Head of caudate nucleus (tissue), 42 donors: ENCODE results near the gene HSPH1.
"Not testable (repeated sequence)": the region's sequence is repeated elsewhere in the genome, so short reads cannot be mapped to it uniquely, and the experiment has no call there.

Experiments
- DNase-seq, 42 donors: peaks; one replicate each; pipeline versions ENCODE4 v3.0.0 to v3.0.0-alpha.2; 2020 to 2021; ENCODE audit warnings: mixed read lengths in 7 of 42
- intact Hi-C: fragments of 100-400 bp; cut with DNase I; formaldehyde crosslinking; loops from one replicate; pipeline ENCODE4 v1.15.0; 2022

HSPH1 gene

DNA sequence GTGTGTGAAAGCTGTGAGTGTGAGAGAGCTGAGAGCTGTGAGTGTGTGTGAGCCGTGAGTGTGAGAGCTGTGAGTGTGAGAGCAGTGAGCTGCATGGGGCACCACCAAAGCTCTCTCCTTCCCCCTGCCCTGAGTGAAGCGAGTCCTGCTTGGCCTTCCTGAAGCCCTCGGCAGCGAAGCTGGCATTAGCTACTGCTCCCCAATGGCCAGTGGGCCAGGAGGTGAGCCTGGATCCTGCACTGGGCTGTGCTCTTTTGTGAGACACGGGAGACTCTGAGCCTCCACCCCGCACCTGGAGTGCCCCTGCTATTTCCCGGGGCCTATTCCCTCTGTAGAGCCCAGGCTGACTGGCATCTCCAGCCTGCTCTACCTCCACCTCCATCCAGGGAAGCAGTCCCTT is 51.5 kb downstream of the HSPH1 start:
- intact Hi-C loops, result no loop called here
- no peak for DNase-seq

DNA sequence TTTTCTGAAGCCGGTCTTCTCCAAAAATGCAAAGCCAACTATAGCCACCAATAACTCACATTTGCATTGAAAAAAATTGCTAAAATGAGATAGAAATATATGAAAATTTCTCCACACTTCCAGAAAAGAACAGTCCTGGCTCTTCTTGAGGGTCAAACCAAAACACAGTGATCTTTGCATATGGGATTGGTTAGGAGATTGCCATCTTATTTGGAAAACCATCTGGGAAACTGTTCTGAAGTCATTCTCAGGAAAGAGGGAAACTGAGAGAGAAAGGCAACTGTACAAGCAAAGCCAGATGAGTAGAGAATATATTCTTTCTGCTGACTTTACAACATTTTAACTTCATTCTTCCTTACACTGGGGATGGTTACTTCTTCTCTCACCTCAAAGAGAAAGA is 54.6 kb downstream of the HSPH1 start:
- intact Hi-C loops, result no loop called here
- no peak for DNase-seq

DNA sequence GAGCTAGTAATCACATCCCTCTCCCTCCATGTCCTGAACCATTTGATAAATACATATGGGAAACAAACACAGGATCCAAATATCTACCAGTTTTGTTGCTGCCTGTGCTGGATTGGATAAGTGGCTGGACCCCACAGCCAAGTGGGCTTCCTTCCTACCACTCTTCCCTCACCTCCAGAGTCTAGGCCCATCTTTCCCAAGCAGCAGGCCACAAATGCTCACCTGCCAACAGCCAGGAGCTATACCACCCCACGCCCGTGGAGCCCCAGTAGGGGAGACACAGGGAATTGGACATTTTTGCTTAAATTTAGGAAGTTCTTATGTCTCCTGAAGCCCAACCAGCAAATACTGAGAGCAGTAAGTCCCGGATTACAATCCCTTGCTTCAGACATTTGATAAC is 55.8 kb downstream of the HSPH1 start:
- intact Hi-C loops, result no loop called here
- no peak for DNase-seq

DNA sequence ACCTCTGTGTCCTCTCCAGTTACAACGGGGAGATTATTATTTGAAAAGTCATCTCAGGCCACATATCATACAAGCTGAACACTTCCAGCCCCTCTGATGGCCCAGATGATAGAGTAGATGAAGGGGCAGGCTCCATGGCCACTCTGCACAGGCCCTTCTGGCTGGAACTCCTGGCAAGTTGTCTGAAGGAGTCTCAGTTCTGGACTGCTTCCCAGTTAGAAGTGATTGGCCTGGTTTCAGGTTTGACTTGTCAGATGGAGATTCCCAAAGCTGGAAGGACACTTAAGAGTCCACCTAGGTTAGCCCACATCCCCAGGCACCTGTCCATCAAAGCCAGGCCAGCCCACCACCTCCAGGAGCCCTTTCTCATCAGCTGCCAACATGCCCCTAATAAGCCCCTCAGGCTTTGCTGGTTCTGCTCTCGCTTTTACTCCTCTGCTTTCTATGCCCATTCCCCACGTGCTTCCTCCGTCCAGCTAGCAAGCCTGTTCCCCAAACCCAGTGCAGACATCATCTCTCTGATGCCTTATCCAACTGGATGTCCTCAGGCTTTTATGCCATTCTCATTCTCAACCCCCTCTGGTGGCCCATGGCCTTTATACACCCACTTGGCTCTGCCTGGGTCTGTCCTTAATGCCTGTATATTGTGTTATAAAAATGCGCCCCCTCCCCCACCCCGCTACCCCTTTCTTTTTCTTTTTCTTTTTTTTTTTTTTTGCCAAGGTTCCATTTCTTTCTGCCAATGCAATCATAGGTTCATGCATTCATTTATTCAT is 56.5 kb downstream of the HSPH1 start:
- intact Hi-C loops, result no loop called here
- no peak for DNase-seq

DNA sequence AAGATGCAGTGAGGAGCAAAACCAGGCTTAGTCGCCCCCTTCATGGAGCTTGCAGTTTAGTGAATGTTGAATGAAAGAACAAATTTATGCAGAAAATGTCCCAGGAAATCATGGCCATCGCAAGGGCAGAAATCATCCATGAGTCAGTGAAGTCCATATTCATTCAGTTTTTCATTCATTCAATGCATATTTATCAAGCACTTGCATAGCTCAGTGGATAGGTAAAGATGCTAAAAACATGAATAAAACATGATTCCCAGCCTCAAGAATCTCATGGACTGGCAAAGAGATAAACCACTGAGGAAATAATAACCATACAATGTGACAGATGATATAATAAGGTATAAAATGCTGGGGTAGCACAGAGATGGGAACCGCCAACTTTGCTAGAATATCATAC is 58.8 kb downstream of the HSPH1 start:
- intact Hi-C loops, result no loop called here
- DNase-seq, result no peak

DNA sequence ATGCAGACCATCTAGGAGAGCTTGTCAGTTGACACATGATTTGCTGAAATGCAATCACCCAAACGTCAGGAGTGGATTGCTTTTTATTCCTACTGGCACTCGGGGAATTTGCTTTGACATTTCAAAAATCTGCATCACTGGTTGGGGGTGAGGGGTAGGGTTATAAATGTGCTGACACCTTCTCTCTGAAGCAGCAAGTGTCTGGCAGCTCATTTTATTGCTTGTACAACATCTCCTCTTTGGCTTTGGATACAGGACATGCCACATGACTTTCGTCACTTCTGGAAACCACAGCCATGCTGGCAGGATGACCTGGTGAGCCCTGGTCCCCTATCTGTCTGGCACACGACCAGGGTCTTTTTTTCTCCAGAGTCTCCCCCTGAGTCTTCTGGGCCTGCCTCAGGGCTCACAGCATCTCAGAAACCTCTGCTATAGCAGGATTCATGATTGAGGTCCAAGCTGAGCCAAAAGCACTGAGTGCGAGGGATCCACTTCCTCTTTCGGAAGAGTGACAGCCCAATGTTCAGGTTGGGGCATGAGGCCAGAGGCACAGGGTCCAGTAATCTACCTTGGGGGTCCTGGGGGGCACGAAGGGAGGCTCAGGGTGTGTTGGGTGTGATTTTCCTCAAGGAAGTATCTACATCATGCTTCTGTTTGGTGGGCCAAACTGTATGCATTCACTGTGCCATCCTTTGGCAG is 60.1 kb downstream of the HSPH1 start:
- intact Hi-C loops, result no loop called here
- DNase-seq, result no peak

DNA sequence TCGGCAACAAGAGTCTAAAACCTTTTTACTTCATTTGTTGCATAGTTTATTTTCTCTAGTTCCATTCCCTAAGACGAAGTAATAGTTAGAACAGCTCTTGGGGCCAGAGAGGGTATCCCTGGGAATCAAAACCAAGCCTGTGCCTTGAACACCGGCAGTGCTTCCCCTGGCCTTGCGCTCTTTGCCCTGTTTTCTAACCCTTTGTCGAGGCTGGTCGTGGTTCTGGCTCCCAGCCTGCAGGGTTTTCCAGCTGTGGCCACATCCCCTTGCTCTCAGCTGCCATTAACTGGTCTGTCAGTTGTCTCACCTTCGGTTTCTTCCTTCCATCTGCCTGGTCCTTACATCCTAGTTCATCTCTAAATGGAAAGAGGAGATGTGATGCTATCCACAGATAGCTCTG is 61.0 kb downstream of the HSPH1 start:
- DNase-seq, result no peak
- intact Hi-C loops, result no loop called here

DNA sequence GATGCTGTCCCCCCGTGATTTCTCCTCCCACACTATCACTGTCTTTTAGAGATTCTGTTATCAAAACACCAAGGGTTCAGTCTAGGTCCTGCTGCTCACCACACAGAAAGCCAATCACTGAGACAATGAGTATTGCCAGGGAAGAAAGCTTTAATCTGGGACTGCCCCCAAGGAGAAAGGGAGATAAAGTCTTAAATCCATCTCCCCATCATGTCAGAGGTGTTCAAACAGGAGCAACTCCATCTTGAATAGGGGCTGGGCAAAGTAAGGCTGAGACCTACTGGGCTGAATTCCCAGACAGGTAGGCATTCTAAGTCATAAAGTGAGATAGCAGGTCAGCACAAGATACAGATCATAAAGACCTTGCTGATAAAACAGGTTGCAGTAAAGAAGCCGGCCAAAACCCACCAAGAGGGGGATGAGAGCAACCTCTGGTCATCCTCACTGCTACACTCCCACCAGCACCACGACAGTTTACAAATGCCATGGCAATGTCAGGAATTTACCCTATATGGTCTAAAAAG is 63.7 kb downstream of the HSPH1 start:
- intact Hi-C loops, result not testable (repeated sequence)

DNA sequence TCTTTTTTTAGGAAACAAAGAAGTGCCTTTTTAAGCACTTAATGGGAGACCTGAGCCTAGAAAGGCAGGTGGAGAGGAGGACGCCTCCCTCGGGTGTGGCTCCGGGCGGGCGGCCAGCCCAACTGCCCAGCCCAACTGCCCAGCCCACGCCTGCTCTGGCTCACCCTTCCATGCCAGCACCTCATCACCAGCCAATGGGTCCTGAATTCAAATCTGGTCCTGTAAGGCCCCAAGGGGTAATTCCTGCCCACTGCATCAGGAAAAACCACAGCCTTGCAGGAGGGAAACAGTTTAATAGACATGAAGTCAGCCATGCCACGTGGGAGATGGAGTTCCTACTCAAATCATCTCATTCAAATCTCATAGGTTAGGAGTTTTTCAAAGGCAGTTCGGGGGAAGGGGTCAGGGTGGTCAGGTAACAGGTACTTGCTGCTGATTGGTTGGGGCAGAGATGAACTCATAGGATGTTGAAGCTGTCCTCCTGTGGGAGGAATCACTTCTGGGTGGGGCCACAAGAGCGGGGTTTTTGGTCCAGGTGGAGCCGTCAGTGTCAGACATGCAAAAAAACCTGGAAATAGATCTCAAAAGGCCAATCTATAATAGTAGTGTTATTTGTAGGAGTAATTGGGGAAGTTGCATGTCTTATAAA is 64.9 kb downstream of the HSPH1 start:
- intact Hi-C loops, result no loop called here
- DNase-seq, result no peak

More for the DNA sequence above, 63.7 kb downstream of the HSPH1 start:
- DNase-seq, result not testable (repeated sequence)

DNA sequence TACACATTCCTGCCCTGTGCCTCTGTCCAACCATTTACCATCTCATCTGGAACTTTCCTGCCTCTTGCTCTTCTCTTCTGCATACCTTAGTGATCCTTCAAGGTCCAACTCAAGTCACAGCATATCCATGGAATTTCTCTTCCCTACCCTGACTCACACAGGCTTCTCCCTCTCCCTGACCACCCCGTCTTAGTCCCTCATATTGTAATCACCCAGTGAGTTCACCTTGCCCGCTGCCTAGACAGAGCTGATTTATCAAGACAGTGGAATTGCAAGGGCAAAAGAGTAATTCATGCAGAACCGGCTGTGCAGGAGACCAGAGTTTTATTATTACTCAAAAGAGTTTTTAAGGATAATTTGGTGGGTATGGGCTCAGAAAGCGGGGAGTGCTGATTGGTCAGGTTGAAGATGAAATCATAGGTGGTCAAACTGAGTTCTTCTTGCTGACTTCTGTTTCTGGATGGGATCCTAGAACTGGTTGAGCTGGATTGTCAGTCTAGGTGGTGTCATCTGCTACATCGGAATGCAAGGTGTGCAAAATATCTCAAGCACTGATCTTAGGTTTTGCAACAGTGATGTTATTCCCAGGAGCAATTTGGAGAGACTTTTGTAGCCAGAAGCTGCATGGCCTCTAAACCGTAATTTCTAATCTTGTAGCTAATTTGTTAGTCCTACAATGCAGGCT is 67.2 kb downstream of the HSPH1 start:
- DNase-seq, result no peak
- intact Hi-C loops, result no loop called here

DNA sequence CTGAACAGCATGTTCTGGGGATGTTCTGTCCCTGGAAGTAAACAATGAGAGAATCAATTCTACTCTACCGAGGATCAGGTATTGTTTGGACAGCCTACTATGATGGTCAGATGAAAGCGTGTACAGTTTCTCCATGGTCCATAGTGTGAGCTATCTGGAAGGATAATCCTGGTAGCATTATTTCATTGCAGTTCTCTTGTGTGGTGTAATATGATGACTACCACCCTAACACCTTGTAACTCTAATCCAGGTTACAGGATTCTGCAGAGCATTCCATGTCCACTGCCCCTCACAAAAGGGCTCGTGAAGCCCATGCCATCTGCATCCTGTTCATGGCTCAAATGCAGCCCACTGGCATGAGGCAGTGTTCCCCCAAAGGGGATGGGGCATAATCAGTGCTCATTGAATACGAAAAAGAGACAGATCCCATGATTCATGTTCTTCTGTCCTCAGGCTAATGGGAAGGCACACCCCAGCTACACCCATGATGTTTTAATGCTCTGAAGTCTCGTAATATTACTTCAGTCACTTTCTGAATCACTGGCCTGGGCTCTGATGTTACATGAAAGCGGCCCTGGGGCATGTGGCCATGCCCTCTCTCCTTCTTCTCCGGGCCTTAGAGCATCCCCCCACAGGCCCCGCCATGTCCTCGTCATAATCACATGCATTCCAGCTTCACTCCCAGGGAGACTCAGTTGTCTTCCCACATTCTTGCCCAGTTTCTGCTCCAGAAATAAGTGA is 68.4 kb downstream of the HSPH1 start:
- intact Hi-C loops, result no loop called here
- no peak for DNase-seq

DNA sequence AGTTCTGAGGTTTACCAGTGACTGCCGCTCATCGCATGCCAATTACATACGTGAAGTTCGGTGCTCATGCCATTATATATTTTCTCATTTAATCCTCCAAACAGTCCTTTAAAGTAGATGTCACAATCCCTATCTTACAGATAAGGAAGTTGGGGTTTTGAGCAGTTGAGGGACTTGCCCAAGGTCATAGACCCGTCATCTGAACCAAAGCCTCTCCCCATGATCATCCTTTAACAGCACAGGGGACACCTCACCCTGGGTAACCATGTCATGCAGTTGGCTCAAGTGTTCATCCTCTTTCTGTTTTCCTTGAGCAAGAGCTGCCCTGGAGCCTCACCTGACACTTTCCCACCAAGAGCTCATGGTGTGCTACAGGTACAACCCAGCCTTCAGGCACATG is 69.1 kb downstream of the HSPH1 start:
- no peak for DNase-seq
- intact Hi-C loops, result no loop called here

DNA sequence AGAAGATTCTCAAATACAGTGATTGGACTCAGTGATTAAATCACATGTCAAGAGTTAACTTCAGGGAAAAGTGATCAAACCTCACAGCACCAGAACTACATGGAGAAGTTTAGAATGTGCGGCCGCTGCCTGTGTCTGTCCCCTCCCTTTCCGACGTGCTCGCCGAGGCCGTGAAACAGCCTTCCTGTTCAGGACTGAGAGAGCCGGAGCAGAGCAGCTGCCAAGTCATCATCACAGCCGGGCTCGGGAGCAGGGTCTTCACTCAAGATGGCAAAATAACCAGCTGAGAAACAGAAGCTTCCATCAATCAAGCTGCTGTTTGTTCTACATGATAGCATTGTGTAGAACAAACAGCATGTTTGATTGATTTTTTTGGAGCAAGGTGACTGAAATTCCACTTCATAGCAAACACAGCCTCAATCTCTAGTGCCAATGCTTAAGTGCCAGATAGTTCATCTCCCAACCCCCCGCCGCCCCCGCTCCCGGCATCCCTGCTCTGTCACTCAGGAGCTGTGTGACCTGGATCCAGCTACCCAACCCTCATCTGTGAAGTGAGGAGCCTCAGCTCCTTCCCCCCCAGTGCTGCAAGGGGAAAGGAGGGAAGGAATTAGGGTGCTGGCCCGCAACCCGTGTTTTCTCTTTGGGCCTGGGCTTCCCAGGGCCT is 70.6 kb downstream of the HSPH1 start:
- DNase-seq, result peak; percentile 18 to 86 (median 71)
- intact Hi-C loops, result no loop called here

DNA sequence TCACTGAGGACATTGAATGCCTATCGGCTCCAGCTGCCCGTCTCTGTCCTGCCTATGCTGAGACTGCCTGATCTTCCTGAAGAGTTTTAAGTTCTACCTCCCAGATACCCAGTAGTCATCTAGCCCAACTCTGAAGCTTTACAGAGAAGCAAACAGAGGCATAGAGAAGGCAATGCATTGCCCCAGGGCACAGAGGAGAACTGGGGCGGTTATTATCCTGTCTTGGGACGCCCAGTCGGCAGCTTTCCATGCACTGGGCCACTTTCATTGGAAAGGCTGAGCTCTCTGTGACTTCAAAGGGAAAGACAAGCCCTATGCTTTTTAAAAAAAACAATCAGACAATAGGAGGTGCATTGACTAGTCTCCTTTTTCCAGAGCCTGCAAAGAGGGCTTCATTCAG is 71.6 kb downstream of the HSPH1 start:
- intact Hi-C loops, result no loop called here

DNA sequence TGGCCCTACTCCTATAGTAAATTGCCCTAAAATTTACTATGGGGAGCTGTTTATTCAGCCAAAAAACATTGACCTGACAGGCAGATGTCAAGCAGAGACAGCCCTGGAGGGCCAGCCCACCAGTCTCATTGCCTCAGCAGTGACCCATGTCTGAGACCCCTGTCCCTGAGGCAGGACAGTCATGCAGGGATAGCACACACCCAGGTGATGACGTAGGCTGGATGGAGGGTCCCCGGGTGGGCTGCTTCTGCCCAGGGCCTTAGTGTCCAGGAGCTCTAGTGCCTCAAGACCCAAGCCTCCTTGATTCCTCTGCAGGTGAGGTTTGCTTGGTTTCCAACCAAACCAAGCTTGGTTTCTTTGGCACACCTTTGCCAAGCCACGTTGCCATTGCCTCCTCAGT is 72.1 kb downstream of the HSPH1 start:
- no peak for DNase-seq
- intact Hi-C loops, result no loop called here

More for the DNA sequence above, 71.6 kb downstream of the HSPH1 start:
- DNase-seq, result no peak

DNA sequence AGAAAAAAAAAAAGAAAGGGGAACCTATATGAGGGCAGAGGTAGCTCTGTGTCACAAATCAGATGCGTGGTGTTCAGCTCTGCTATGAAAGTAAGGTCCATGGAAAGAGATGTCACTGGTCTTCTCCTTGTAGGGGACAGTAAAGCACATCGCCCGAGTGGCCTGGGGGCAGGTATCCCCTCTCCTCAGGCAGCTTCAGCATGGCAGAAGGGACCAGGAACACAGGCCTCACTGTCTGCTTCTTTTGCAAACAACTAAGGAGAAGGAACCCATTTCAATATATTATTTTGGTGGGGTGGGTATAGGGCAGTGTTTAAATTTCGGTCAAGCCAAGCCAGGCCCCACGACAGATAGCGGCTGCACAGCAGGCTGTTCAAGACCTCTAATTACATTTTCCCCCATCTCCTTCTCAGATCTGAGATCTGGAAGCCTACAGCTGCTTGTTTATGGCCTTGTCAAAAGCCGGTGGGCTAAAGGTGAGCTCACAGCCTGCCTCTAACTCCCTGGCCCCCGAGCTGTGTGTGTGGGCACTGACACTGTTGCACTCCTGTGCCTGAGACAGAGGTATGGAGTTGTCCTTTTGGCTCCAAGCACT is 72.8 kb downstream of the HSPH1 start:
- no peak for DNase-seq
- intact Hi-C loops, result no loop called here
